ENCODE measurements around the gene DIPK1B. TPM values are rescaled to one million over a fixed set of nuclear protein-coding genes. Genes with fewer than 3 reads are reported as not detected.

DIPK1B gene
- total RNA-seq, 1 experiment from 2014 or later: 40.4 TPM

DNA sequence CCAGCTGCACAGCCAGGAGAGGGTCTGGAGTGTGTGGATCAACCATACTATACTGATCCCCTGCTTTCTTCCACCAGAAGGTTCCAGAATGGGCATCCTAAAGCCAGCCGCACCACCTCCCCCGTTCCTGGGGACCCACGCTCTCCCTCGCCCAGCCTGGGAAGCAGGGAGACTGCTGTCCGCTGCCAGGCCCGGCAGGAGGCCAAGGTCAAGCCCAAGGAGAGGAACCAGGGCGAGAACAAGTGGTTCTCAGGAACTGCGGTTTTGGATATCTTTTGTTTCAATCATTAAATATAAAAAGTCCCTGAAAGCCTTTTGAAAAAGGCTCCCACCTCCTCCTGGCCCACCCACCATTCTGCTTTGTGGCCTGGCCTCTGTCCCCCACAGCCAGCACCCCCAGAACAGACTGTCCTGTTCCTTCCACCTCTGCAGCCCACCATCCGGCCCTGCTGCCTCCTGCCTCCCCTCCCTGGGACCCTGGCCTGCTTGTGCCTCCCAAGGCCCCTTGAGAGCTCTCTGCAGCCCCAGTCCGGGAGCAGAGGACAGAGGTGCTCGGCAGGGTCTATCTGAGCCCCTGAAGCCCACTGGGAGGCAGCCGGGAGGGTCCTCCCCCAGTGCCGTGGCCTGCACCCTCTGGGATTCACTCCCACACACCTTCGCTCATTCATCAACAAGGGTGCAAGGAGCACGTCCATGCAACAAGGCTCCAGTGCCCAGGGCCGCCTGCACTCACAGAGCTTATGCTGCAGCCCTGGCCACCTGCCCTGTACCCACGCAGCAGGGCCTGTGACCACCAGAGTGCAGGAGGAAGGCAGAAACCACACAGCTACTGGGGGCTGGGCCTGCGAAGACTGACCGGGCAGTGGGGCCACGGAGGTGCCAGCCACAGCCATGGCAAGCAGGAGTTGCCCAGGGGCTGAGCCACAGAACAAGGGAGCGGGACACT, 36.6 kb downstream of the DIPK1B start:
- DNase-seq: no peak
- H3K4me3 ChIP-seq (ENCODE audit: low read depth, low read length): no peak overlapping the region
- H3K27ac Mint-ChIP-seq (ENCODE audit: unreplicated experiment): no peak overlapping the region
- H3K27me3 Mint-ChIP-seq (ENCODE audit: insufficient read depth, unreplicated experiment): no peaks in the 10 kb centered on the region
- intact Hi-C loops (cut with micrococcal nuclease; ENCODE audit: unreplicated experiment): no loop called here
- no peaks in the 10 kb centered on the region for H3K36me3 Mint-ChIP-seq (ENCODE audit: insufficient read depth, unreplicated experiment)
- H3K4me1 Mint-ChIP-seq (ENCODE audit: low read depth, unreplicated experiment): no peaks in the 10 kb centered on the region
- no peak overlapping the region for H3K4me3 Mint-ChIP-seq (ENCODE audit: unreplicated experiment)
- ChIA-PET CTCF (no interaction called here), POLR2A (no interaction called here)
- no peaks in the 10 kb centered on the region for H3K4me1 ChIP-seq
- H3K36me3 ChIP-seq (ENCODE audit: control insufficient read depth, insufficient read depth, low read length): no peaks in the 10 kb centered on the region
- no peaks in the 10 kb centered on the region for H3K27me3 ChIP-seq (replicated peaks; ENCODE audit: control insufficient read depth, insufficient read depth, low read length)
- peaks cover 13% of the 10 kb centered on the region for H3K9me3 ChIP-seq
- peaks cover 28% of the 10 kb centered on the region for H3K9me3 Mint-ChIP-seq (ENCODE audit: unreplicated experiment)
- TF ChIP-seq, protein P1, sequence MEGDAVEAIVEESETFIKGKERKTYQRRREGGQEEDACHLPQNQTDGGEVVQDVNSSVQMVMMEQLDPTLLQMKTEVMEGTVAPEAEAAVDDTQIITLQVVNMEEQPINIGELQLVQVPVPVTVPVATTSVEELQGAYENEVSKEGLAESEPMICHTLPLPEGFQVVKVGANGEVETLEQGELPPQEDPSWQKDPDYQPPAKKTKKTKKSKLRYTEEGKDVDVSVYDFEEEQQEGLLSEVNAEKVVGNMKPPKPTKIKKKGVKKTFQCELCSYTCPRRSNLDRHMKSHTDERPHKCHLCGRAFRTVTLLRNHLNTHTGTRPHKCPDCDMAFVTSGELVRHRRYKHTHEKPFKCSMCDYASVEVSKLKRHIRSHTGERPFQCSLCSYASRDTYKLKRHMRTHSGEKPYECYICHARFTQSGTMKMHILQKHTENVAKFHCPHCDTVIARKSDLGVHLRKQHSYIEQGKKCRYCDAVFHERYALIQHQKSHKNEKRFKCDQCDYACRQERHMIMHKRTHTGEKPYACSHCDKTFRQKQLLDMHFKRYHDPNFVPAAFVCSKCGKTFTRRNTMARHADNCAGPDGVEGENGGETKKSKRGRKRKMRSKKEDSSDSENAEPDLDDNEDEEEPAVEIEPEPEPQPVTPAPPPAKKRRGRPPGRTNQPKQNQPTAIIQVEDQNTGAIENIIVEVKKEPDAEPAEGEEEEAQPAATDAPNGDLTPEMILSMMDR (IDR thresholded peaks at IDR 0.05; ENCODE audit: insufficient read depth in 1 of 2, low read depth in 1 of 2, low read length in 1 of 2, severe bottlenecking in 1 of 2, unreplicated experiment in 1 of 2): no peak
- no TSS peak for BruUV-seq (replicated peaks)

DNA sequence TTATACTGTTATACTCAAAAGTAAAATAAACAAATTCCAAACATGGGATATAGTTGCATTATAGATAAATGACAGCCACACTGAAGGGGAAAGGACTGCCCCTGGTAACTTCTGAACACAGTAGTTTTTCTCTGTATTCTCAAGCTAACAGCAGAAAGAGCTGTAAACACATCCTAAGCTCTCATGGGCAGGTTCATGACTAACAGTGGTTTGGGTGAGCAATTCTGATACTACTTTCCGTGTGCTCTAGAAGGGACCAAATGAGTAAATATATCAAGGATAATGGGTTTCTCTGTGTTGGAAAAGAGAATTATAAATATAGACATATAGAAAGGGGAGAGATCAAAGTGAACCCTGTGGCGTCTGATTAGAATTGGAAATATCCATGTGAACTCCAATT, 38.2 kb downstream of the DIPK1B start:
- Histone ChIP-seq H3K36me3 (ENCODE audit: control insufficient read depth, insufficient read depth, low read length) (no peaks in the 10 kb centered on the region), H3K4me3 (ENCODE audit: low read depth, low read length) (no peak overlapping the region), H3K27me3 (replicated peaks; ENCODE audit: control insufficient read depth, insufficient read depth, low read length) (no peaks in the 10 kb centered on the region), H3K4me1 (no peaks in the 10 kb centered on the region), H3K9me3 (peaks cover 13% of the 10 kb centered on the region)
- Mint-ChIP-seq H3K4me3 (ENCODE audit: unreplicated experiment) (no peak overlapping the region), H3K9me3 (ENCODE audit: unreplicated experiment) (peaks cover 28% of the 10 kb centered on the region), H3K27me3 (ENCODE audit: insufficient read depth, unreplicated experiment) (no peaks in the 10 kb centered on the region), H3K4me1 (ENCODE audit: low read depth, unreplicated experiment) (no peaks in the 10 kb centered on the region), H3K36me3 (ENCODE audit: insufficient read depth, unreplicated experiment) (no peaks in the 10 kb centered on the region), H3K27ac (ENCODE audit: unreplicated experiment) (no peak overlapping the region)
- CTCF ChIA-PET: no interaction called here
- BruUV-seq (replicated peaks): no TSS peak
- intact Hi-C loops (cut with micrococcal nuclease; ENCODE audit: unreplicated experiment): no loop called here
- DNase-seq: no peak
- TF ChIP-seq, protein P1 (IDR thresholded peaks at IDR 0.05; ENCODE audit: insufficient read depth in 1 of 2, low read depth in 1 of 2, low read length in 1 of 2, severe bottlenecking in 1 of 2, unreplicated experiment in 1 of 2): no peak
- POLR2A ChIA-PET: no interaction called here

DNA sequence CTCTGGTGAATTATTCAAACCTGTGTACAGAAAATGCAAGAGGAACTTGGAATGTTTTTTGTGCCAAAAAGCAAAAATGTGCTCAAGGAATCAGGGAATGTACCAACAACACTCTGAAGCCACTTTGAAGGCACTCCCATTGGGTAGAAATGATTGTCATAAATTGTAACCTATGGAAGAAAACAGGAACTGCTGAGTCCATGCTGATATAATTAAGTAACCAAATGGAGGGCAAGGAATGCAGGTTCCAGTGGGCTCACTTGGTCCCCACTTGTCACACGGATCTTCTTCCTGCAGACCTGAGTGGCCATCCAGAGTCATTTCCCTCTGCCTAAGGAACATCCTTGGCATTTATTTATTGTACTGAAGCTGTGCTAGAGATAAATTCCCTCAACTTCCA, 38.9 kb downstream of the DIPK1B start:
- Histone ChIP-seq H3K36me3 (ENCODE audit: control insufficient read depth, insufficient read depth, low read length) (no peaks in the 10 kb centered on the region), H3K9me3 (peaks cover 13% of the 10 kb centered on the region), H3K4me1 (no peaks in the 10 kb centered on the region), H3K4me3 (ENCODE audit: low read depth, low read length) (no peak overlapping the region), H3K27me3 (replicated peaks; ENCODE audit: control insufficient read depth, insufficient read depth, low read length) (no peaks in the 10 kb centered on the region)
- H3K27me3 Mint-ChIP-seq (ENCODE audit: insufficient read depth, unreplicated experiment): no peaks in the 10 kb centered on the region
- H3K4me3 Mint-ChIP-seq (ENCODE audit: unreplicated experiment): no peak overlapping the region
- H3K4me1 Mint-ChIP-seq (ENCODE audit: low read depth, unreplicated experiment): no peaks in the 10 kb centered on the region
- intact Hi-C loops (cut with micrococcal nuclease; ENCODE audit: unreplicated experiment): no loop called here
- no peak for DNase-seq
- peaks cover 28% of the 10 kb centered on the region for H3K9me3 Mint-ChIP-seq (ENCODE audit: unreplicated experiment)
- H3K27ac Mint-ChIP-seq (ENCODE audit: unreplicated experiment): no peak overlapping the region
- BruUV-seq (replicated peaks): no TSS peak
- TF ChIP-seq, protein P1 (IDR thresholded peaks at IDR 0.05; ENCODE audit: insufficient read depth in 1 of 2, low read depth in 1 of 2, low read length in 1 of 2, severe bottlenecking in 1 of 2, unreplicated experiment in 1 of 2): no peak
- H3K36me3 Mint-ChIP-seq (ENCODE audit: insufficient read depth, unreplicated experiment): no peaks in the 10 kb centered on the region
- ChIA-PET CTCF (no interaction called here), POLR2A (no interaction called here)
